DMS53 (cell line): ENCODE results near the gene BACE2.
"Not testable (repeated sequence)": the region's sequence is repeated elsewhere in the genome, so short reads cannot be mapped to it uniquely, and the experiment has no call there.

Experiments used
- DNase-seq: peaks from one replicate; lab custom pipeline; 2025; lab: John Stamatoyannopoulos, UW

Gene BACE2

DNA sequence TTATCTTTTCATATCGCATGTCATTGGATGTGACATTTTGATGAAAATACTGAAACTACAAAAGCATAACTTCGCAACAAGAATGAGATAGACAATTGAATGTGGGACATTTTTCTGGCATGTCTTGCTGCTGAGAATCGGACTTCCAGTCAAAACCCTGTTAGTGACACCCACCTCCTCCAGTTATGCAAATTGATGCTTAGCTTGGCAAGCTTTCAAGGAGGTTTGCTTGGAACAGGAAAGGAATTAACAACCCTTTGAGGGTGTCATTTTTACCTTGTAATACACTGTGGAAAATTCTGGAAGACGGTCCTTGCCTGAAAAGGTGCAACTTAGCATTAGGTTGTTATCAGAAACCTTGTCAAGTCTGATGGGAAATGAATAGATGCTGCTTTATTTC, 109.9 kb downstream of the BACE2 start:
- DNase-seq: no peak

DNA sequence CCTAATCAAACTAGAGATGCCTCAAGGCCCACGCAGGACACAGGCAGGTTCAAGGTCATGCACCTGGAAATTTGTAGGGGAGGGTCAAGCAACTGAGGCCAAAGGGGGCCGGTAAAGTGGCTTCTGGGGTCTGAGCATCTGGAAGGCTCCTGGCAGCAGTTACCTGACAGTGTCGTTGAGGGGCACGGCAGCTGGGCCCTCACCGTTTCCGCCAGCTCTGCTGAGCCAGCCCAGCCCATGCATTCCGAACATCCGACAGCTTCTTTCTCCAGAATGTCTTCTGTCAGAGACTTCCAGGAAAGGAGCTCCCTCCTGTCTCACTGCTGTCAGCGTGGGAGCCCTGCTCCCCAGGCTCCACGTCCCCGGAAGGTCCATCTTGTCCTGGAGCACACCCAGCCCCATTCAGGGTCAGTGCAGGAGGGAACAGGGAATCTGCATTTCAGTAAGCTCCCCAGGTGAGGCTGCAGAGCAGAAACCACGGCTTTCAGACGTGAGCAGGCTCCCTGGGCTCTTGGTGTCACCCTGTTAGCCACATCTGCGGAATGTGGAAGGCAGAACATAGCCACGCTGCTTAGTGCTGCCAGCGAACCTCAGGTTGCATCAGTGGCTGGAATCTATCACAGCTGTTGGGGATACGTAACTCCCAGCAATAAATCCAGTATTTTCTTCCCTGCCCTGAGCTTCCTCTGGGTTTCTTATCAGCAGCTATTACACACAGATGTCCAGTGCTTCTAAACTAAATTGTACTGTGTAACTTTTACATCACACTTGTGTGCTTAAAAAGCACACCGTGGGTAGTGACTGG, 112.4 kb downstream of the BACE2 start:
- no peak for DNase-seq

DNA sequence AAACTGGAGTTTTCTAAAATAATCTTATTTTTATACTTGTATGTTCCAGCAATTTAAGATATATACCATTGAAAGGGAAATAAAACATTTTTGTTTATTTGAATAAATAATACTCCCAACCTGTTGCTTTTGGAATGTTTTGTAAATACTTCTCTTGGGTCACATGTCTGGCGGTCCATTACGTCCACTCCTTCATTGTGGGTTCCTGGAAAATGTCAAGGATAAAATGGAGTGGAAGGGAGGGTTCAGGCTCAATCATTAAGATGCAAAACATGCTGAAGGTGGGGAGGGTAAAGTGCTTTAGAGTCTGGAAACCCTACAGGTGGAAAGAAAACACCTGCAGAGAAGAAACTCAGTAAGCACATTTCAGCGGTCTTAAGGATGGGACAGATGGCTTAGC, 114.5 kb downstream of the BACE2 start:
- DNase-seq: no peak

DNA sequence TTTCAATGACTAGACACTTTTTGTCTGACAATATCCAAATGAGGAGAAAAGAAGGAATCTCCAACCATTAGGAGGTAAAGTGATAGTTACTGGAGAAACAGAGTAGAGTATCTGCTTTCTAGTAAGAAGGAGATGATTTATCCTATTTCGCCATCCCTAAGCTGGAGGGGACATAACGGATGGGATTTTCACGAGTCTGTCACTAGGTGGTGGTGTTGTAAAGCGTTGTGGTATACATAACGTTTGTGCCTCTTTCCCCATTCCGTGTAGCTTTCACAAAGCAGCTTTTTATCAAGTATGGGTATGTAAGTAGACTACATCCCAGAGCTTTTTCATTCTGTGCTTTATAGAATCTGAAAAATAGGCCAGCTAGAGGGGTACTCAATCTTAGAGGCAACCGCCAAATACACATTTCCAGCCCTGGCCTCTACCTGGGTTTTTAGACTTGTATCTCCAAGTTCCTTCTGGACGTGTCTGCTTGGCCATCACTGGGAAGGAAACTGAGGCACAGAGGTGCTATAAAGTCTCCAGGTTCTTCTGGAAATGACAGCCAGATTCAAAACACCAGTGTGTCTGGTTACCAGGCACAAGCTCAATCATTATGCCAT, 115.4 kb downstream of the BACE2 start:
- peak; percentile 86 for DNase-seq

DNA sequence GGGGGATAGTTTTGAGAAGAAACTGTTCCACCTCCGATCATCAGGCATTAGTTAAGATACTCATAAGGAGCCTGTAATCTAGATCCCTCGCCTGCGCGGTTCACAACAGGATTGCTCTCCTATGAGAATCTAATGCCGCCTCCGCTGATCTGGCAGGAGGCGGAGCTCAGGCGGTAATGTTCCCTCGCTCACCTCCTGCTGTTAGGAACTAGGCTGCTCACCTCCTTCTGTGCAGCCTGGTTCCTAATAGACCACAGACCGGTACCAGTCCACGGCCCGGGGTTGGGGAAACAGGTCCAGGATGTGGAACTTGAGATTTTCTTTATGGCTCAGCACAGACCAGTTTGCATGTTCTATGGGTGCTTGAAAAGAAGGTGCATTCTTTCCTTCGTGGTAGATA, 121.5 kb downstream of the BACE2 start:
- no peak for DNase-seq

DNA sequence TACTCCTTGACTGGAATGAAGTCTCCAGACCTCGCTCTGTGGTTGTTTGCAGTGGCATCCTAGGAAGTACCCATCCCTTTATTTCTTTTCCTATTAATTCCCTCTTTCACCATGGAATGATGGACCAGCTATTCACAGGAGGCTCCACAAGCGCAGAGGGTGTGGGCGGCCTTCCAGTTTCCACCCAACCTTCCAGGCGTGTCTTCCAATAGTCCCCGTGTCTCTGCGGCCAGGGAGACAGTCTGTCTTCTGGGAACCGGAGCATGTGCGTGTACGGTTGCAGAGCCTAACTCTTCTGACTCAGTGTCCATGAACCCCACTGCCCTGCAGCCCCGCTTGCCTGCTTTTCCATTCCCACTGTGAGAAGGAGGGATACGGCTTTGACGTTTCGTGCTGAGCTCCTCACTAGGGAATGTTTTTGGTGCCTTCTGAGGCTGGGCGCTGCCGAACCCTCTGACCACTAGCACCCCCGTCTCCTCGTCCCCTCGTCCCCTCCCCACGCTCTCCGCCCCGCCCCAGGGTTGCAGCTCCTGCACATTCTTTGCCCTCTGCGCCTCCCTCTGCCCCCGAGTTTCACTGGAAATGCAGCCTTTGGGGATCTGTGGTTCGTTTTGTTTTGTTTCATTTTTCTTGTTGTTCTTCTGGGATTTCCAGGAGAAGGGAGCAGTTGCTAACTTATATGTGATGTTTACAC, 122.3 kb downstream of the BACE2 start:
- DNase-seq: no peak

DNA sequence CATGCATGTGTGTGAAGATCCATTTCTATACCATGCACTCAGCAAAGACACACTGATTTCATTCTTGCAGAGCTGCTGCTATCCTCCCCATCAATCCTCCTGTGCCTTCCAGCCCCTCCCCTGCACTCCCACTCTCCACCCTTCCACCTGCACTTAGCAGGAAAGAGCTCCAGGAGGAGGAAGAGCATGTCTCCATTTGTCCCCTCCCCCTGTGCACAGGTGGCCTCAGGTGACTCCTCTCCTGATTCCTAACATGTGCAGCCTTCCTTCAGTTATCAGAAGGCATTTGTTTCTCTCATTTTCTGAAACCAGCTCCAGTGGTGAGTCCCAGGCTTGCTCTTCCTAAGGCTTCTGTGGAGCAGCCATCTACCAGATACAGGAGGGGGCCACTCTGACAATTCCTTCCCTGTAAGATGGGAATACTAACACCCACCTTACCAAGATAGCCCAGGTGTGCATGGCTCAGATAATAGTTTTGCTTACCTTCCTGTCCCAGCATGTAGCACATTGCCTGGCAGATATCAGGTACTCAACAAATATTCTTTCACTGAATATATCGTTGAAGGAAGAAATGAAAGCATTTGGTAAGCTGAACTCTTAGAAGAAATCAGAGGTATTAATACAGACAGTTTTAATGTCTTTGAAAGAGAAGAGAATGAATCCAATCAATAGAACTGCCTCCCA, 126.7 kb downstream of the BACE2 start:
- DNase-seq: peak; percentile 37

DNA sequence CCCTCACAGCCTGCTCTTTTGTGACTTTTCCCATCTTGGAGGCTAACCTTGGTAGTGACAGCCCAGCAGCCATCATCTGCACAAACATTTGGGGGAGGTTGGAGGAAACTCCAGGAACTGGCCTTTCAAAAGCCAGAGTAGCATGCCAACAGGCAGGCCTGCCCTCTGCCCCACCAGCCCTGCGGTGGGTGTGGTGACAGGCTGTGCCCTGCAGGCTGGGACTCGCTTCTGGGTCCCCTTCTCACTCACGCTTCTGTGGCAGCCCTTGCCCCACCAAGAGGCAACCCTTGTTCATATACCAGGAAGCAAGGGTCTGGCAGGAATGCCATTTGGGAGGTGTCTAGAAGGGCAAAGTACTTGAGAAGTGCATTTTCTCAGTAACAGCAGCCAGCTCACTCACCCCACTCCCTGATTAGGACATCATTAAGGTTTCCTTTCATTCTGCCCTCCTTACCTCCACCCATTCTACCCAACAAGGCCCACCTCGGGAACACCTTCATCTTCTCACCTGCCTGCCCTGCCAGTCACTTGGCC, 127.8 kb downstream of the BACE2 start:
- no peak for DNase-seq

DNA sequence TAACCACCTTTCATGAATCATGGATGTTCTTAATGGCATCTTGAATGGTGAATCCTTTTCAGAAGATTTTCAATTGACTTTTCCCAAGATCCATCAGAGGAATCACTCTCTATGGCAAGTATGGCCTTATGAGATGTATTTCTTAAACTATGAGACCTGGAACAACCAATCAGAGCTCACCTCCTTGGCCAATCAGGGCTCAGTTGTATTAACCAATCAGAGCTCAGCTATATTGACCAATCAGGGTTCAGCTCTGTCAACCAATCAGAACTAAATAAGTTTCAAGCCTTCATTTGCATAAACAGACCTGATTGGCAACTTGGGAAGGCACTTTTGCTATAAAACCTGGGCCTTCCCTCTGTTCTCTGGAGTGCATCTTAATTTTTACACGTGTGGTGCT, 135.0 kb downstream of the BACE2 start:
- DNase-seq: no peak

DNA sequence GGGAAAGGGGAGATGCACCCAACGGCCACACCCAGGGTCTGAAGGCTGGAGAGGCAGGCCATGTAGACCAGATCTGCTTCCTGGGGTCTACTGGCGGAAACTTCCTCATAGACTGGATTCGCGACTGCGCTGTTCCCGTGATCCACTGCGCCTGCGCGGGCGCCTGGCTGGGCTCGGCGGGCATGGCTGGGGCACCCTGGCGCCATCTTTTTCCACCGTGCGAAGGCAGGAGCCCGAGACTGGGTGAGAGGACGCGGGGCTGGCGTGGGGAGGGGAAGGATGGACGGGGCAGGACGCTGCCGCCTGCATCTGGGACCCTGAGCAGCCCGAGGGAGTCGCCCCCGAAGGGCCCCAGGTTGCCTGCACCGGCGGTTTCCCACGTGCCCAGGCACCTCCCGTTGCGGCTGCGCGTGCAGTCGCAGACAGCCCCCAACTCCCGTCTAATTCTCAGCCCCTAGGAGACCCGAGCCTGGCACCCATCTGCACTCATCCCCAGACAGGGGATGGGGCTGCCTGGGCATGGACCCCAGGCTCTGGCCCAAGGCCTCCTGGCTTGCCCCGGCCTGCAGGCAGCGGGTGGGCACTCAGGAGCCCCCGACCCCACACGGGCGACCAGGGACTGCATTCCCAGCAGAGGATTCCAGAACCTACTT, 136.2 kb downstream of the BACE2 start:
- DNase-seq: no peak

DNA sequence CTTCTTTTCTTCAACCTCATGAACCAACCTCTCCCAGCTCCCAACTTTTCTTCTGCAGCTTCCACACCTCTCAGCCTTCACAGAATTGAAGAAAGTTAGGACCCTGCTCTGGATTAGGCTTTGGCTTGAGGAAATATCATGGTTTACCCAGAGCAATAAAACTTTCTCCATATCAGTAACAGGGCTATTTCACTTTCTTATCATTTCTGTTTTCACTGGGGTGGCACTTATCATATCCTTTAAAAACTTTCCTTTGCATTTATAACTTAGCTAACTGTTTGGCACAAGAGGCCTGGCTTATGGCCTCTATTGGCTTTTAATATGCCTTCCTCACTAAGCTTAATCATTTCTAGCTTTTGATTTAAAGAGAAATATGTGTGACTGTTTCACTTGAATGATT, 139.3 kb downstream of the BACE2 start:
- no peak for DNase-seq

DNA sequence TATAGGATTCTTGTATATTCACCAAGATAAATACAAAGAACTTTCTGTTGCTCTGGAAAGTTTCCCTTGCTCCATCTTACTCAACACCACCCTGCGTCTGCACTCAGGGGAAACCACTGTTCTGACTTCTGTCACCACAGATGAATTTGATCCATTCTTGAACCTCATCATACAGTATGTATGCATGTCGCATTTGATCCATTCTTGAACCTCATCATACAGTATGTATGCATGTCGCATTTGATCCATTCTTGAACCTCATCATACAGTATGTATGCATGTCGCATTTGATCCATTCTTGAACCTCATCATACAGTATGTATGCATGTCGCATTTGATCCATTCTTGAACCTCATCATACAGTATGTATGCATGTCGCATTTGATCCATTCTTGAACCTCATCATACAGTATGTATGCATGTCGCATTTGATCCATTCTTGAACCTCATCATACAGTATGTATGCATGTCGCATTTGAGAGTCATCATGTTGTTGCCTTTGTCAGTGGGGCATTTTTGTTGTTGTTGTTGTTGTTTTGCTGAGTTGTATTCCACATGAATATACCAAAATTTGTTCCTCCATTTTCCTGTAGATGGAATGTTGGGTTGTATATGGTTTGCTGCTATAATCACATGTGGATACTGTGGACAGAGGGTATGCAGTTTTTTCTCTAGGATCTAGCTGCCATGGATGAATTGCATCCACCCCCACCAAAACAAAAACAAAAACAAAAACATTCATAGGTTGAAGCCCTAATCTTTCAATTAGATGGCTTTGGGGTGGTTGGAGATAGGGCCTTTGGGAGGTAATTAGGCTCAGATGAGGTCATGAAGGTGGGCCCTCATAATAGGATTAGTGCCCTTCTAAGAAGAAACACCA, 145.6 kb downstream of the BACE2 start:
- not testable (repeated sequence) for DNase-seq

DNA sequence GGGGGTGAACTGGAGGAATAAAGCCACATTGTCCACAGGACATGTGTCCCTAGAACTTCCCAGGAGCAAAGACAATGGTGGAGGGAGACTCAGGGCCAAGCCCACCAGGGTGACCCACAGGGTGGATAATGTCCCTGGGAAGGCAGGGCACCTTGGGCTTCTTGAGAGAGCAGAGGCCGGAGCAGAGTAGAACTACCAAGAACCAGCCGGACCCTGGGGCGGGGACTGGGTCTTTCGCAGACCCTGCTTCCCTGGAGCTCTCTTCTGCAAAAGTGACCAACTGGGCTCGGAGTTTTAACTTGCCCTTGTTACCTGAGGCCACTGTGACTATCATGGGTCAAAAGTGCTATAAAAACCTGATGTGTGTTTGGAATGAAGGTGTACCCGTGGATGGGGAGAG, 147.8 kb downstream of the BACE2 start:
- DNase-seq: no peak

DNA sequence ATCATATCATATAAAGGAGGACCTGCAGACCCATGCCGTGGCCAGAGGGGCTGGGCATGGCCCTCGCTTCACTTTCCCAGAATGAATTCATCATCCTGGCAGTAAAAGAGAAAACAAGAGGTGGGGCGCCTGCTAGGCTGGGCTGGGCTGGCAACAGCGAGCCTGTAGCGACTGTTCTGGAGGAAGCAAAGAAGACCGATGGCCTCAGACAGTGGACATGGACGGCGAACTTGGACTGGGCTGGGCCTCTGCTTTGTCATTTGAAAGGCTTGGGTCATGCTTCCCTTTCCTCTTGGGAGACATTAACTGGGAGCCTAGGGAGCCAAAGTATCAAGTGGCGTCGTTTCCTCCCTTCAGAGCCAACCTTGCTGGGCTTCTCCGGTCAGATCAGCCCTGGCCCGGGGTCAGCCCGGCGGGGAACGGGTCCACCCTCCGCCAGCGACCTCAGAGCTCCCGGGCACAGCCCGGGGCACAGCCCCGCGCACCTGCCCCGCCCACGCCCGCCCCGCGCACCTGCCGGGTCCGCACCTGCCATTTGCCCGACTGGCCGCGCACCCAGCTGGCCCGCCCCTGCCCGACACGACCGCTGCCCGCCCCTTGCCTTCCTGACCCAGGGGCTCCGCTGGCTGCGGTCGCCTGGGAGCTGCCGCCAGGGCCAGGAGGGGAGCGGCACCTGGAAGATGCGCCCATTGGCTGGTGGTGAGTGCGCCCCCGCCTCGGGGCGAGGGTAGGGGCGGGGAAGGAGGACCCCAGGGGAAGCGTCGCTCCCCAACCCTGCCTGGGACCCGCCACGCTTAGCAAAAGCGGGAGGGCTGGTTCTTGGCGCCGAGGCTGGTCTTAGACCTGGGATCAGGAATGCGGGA, 148.5 kb downstream of the BACE2 start, which contains the start of gene FAM3B:
Gene FAM3B (plus strand): TSS at position 602 of the 863 bp plus-strand sequence. CDS start 79 bp downstream, at position 681.
- peak; percentile 85 for DNase-seq

DNA sequence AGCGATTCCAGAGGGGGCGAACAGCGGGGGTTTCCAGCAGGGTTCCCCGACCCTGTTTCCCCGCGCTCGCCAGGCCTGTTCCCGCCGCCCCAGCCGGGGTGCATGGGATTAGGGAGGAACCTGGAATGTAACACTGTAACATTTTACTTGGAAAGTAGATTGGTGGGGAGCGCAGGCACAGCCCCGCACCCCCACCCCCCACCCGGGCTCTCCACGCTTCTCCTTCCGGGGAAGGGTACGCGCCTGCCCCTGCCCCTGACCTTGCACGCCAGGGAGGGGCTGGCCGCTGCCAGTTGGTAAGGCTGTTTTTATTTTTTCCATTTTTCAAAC, 149.1 kb downstream of the BACE2 start:
- no peak for DNase-seq

DNA sequence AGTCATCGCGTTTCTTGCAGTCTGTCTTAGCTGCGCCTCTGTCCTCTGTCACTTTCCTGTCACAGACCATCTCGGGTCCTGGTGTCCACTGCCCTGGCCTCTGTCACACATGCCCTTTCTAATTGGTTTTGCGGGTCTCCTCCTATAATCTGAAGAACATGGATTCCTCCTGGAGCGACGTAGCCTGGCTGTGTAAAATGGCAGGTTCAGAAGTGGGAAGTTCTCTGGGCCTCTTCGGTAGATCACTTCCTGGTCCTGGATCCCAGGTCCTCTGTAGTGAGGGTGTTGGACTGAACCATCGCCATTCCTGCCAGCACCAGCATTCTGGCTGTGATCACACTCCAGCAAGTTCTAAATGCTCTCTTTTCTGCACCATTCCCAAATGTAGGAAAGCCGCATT, 149.5 kb downstream of the BACE2 start:
- DNase-seq: peak; percentile 74

DNA sequence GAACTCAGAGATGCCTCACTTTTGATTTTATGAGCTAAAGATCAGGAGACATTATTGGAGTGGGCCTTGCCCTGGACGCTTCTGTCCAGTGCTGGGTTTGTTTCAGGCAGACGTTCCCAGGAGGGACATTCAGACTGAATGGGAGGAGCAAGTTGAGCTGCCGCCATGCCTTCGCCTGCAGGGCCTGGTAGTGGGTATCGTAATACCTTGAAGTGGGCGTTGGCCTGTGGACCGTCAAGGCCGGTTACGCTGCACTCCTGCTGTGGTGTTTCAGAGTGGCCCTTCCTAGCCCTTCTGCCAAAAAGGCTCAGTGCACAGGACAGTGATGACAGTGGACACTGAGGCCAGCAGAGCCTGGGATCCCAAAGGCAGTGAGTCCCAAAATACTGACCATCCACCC, 150.3 kb downstream of the BACE2 start:
- no peak for DNase-seq

DNA sequence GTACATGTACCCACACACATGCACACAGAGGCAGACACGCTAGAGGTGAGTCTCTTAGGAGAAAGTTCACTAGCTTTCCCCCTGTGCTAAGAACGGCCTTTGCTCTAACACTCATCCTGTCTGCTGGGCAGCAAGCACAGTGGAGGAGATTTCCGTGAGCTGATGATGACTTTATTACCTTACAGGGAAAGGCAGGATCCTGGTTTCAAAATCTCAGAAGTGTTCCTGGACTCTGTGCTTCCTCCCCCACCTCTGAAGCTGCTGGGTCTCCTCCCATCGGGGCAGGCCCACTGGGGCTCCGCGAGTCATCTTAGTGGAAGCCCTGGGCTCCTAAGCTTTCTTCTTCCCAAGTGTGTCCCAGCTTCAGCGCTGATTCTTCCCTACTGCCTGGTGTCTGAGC, 151.3 kb downstream of the BACE2 start:
- no peak for DNase-seq

DNA sequence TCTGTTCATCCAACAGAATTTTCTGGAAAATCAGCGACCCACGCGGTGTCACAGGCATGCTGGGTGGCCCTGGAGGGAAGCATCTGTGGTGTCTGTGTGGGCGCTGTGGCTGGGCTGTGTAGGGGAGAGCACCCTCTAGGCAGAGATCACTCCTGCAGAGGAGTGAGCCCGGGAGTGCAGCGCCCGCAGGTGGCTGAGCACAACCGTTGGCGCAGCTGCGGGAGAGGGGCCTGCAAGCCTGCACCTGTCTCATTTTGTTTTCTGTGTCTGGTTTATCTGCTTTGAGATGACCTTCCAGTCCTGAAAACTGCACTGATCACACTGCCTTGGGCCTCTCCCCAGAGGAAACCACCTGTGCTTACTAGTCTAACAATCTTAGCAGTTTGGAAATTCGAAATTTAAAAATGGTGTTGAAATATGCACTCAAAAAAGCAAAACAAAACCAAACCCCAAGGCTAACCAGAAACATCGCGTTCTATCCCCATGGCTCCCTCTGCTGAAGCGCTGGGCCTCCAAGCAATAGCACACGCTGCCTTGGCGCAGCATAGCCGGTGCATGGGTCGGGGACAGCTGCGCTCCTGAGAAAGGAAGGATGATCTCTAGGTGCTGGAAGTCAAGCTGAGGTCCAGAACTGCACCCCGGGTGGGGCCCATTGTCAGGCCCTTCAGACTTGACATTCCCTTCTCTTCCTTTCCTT, 153.4 kb downstream of the BACE2 start:
- DNase-seq: no peak
